ENCODE data around the gene WDR1. TPM values are rescaled to one million over a fixed set of nuclear protein-coding genes. Genes with fewer than 3 reads are reported as not detected.

WDR1 gene
- total and polyA plus RNA-seq, 2 of the 13 experiments (the other 11 are each of a cell fraction or from before 2014, with no cell fraction given): 106 to 198 TPM

GRCh38 chr4:10032625-10033024 is 84.0 kb downstream of the WDR1 start (continued):
- TF ChIP-seq MIER3 (CRISPR knock-in tag; IDR thresholded peaks at IDR 0.05; ENCODE audit: borderline replicate concordance) (0 out of 2 replicates have a peak, but pooled peaks have one; percentile 33), ZNF513 (CRISPR knock-in tag; conservative IDR thresholded peaks at IDR 0.05) (no peak), ATF7 (IDR thresholded peaks at IDR 0.05) (no peak), ATF7 (CRISPR knock-in tag; IDR thresholded peaks at IDR 0.05) (no peak), THAP8 (CRISPR knock-in tag; IDR thresholded peaks at IDR 0.05; ENCODE audit: borderline replicate concordance) (no peak), AGO1 (IDR thresholded peaks at IDR 0.05; ENCODE audit: low read depth, low read length, poor library complexity, severe bottlenecking) (no peak), ZNF24 (IDR thresholded peaks at IDR 0.05) (no peak), THAP11 (CRISPR knock-in tag; IDR thresholded peaks at IDR 0.05) (no peak), CCDC6 (CRISPR knock-in tag; IDR thresholded peaks at IDR 0.05) (no peak), ZNF644 (CRISPR knock-in tag; IDR thresholded peaks at IDR 0.05; ENCODE audit: low read depth) (peak; percentile 34; the same call in 1 of the 2 replicates), BCL6 (CRISPR knock-in tag; IDR thresholded peaks at IDR 0.05) (peak; percentile 58), TEAD3 (CRISPR knock-in tag; optimal IDR thresholded peaks at IDR 0.05; ENCODE audit: borderline replicate concordance) (peak; percentile 43), RAD51 (IDR thresholded peaks at IDR 0.05; ENCODE audit: borderline replicate concordance) (no peak), ZNF770 (CRISPR knock-in tag; IDR thresholded peaks at IDR 0.05) (no peak), RARA (CRISPR knock-in tag; IDR thresholded peaks at IDR 0.05) (peak; percentile 86), ZNF10 (CRISPR knock-in tag; IDR thresholded peaks at IDR 0.05; ENCODE audit: borderline replicate concordance, low read depth) (no peak), ZBTB25 (CRISPR knock-in tag; IDR thresholded peaks at IDR 0.05) (no peak), ZNF7 (CRISPR knock-in tag; IDR thresholded peaks at IDR 0.05) (no peak), SRSF9 (IDR thresholded peaks at IDR 0.05; ENCODE audit: borderline replicate concordance, insufficient read depth, low read depth, low read length, poor library complexity, severe bottlenecking) (no peak), MEIS2 (CRISPR knock-in tag; IDR thresholded peaks at IDR 0.05) (no peak), ZNF414 (CRISPR knock-in tag; IDR thresholded peaks at IDR 0.05) (no peak)
- TF ChIP-seq, protein P1, sequence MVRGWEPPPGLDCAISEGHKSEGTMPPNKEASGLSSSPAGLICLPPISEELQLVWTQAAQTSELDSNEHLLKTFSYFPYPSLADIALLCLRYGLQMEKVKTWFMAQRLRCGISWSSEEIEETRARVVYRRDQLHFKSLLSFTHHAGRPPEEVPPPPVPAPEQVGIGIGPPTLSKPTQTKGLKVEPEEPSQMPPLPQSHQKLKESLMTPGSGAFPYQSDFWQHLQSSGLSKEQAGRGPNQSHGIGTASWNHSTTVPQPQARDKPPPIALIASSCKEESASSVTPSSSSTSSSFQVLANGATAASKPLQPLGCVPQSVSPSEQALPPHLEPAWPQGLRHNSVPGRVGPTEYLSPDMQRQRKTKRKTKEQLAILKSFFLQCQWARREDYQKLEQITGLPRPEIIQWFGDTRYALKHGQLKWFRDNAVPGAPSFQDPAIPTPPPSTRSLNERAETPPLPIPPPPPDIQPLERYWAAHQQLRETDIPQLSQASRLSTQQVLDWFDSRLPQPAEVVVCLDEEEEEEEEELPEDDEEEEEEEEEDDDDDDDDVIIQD (CRISPR knock-in tag; IDR thresholded peaks at IDR 0.05; ENCODE audit: low read depth): no peak
- TF ChIP-seq, protein P2, sequence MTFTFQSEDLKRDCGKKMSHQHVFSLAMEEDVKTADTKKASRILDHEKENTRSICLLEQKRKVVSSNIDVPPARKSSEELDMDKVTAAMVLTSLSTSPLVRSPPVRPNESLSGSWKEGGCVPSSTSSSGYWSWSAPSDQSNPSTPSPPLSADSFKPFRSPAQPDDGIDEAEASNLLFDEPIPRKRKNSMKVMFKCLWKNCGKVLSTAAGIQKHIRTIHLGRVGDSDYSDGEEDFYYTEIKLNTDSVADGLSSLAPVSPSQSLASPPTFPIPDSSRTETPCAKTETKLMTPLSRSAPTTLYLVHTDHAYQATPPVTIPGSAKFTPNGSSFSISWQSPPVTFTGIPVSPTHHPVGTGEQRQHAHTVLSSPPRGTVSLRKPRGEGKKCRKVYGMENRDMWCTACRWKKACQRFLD (CRISPR knock-in tag; IDR thresholded peaks at IDR 0.05; ENCODE audit: borderline replicate concordance): no peak
